ENCODE results near the gene PKN1.

Gene PKN1

GRCh38 chr19:14517840-14518505, 84.9 kb downstream of the PKN1 start, which contains the start of gene DNAJB1:
Gene DNAJB1, minus strand, starts transcription at chr19:14518397. Its CDS starts 48 bp downstream, at chr19:14518349.
- Mint-ChIP-seq H3K4me3 (peak within 1 kb of the TSS; percentile 93), H3K27me3 (no peaks in the 10 kb centered on the region), H3K4me1 (peaks cover 69% of the 10 kb centered on the region), H3K9me3 (no peaks in the 10 kb centered on the region), H3K27ac (peak within 1 kb of the TSS; percentile 97), H3K36me3 (peaks cover 42% of the 10 kb centered on the region)
- DNase-seq = peak; percentile 75
- CTCF ChIA-PET = interaction anchor here (0.9 to 5.6 kb wide), 3 partner anchors 13 to 37 kb away, joined by 3 to 39 read pairs (median 4); no protein-coding TSS in a partner anchor

- Mint-ChIP-seq H3K4me1 (peaks cover 77% of the 10 kb centered on the region), H3K9me3 (no peaks in the 10 kb centered on the region), H3K27me3 (no peaks in the 10 kb centered on the region), H3K27ac (peak overlapping the region; percentile 97), H3K4me3 (peak overlapping the region; percentile 93), H3K36me3 (peaks cover 34% of the 10 kb centered on the region)
- CTCF ChIA-PET = interaction anchor here (1.4 kb wide), 2 partner anchors 13 to 15 kb away, joined by 4 to 10 read pairs; no protein-coding TSS in a partner anchor
- DNase-seq = no peak
Observed at GRCh38 chr19:14519245-14519859, 86.2 kb downstream of the PKN1 start.

DNA sequence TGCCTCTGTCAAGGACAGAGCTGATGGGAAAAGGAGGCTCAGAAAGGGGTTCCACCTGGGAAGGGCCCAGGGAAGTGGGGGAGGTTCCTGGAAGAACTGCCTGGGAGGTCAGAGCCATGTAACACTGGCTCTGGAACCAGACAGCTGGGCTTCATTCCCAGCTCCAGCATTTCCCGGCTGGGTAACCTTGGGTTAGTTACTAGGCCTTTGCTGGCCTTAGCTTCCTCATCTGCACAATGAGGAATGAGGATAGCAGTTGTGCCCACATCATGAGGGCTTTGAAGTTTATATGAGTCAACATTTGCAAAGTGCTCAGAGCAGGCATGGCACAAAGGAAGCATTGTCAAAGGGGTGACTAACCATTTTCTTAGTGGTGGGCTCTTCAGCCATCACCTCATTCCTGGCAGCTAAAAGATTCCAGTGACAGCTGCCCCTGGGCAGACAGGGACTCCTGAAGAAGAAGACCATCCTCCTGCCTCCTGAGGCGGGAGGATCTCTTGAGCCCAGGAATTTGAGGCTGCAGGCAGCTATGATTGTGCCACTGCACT, 86.8 kb downstream of the PKN1 start:
- CTCF ChIA-PET = interaction anchor here (1.4 kb wide), 2 partner anchors 14 to 16 kb away, joined by 4 to 10 read pairs; no protein-coding TSS in a partner anchor
- H3K4me3 Mint-ChIP-seq = peak overlapping the region; percentile 45
- no peak for DNase-seq
- no peaks in the 10 kb centered on the region for H3K9me3 Mint-ChIP-seq
- H3K27ac Mint-ChIP-seq = peak overlapping the region; percentile 97
- peaks cover 28% of the 10 kb centered on the region for H3K36me3 Mint-ChIP-seq
- H3K4me1 Mint-ChIP-seq = peaks cover 72% of the 10 kb centered on the region
- no peaks in the 10 kb centered on the region for H3K27me3 Mint-ChIP-seq

GRCh38 chr19:14520543-14520942, 87.4 kb downstream of the PKN1 start:
- DNase-seq = no peak
- peaks cover 22% of the 10 kb centered on the region for H3K36me3 Mint-ChIP-seq

More at GRCh38 chr19:14520543-14520942, 87.4 kb downstream of the PKN1 start:
- Mint-ChIP-seq H3K4me1 (peaks cover 69% of the 10 kb centered on the region), H3K27ac (peak overlapping the region; percentile 97), H3K4me3 (no peak overlapping the region), H3K27me3 (no peaks in the 10 kb centered on the region), H3K9me3 (no peaks in the 10 kb centered on the region)
- CTCF ChIA-PET = interaction anchor here (1.4 kb wide), 2 partner anchors 14 to 16 kb away, joined by 4 to 10 read pairs; no protein-coding TSS in a partner anchor
